Body of pancreas (tissue), 4 donors: ENCODE data around the gene DIP2B. TPM values are rescaled to one million over a fixed set of nuclear protein-coding genes. Genes with fewer than 3 reads are reported as not detected.

Experiments
- ATAC-seq: fragments of 150-250 bp; one replicate; pipeline ENCODE4 v1.9.1; 2016
- DNase-seq, 4 donors: peaks; one replicate each; pipeline ENCODE4 v3.0.0-alpha.2; 2019
- H3K27ac ChIP-seq, 4 donors: fragments of 200-600 bp; sonication (generic); 1 replicate in 3 of 4; 2 replicates in 1 of 4; pipeline versions ENCODE4 v1.5.1 to v1.6.1; 2016 to 2019; ENCODE audit warnings: mild to moderate bottlenecking in 1 of 4, mixed read lengths in 1 of 4, moderate library complexity in 1 of 4
- H3K27me3 ChIP-seq, 2 donors: fragments of 200-600 bp; sonication (generic); one replicate each; pipeline ENCODE4 v1.6.0; 2016; ENCODE audit warnings: mild to moderate bottlenecking in 1 of 2
- H3K36me3 ChIP-seq, 2 donors: fragments of 200-600 bp; sonication (generic); replicated peaks in 1 of 2; 2 replicates each; pipeline ENCODE4 v1.5.1; 2016; ENCODE audit warnings: low read depth in 2 of 2; ENCODE audit not compliant: insufficient read depth in 1 of 2
- H3K4me1 ChIP-seq: fragments of 200-600 bp; sonication (generic); one replicate; pipeline ENCODE4 v1.6.0; 2016
- H3K4me3 ChIP-seq, 2 donors: fragments of 200-600 bp; sonication (generic); 1 replicate in 1 of 2; 2 replicates in 1 of 2; pipeline ENCODE4 v1.5.1; 2016 to 2019
- H3K9me3 ChIP-seq, 3 donors: fragments of 200-600 bp; sonication (generic); 1 replicate in 2 of 3; 2 replicates in 1 of 3; pipeline ENCODE4 v1.5.1; 2016
- CTCF ChIP-seq, 7 experiments: fragments of 450-650 bp in 4 of 7; fragments of 200-600 bp in 3 of 7; sonication (generic) in 3 of 7; IDR thresholded peaks; one replicate each; pipeline ENCODE4 v1.5.1; 2016 to 2019; ENCODE audit warnings: antibody characterized with exemption in 7 of 7
- POLR2A ChIP-seq, 3 donors: fragments of 450-650 bp; IDR thresholded peaks; one replicate each; pipeline ENCODE4 v1.6.1; 2016; ENCODE audit warnings: antibody characterized with exemption in 3 of 3, mild to moderate bottlenecking in 2 of 3
- WGBS, 2 donors: methylation state at CpG; one replicate each; pipeline ENCODE4 v1.1.5; 2017; 5-methylcytosine and 5-hydroxymethylcytosine counted together
- intact Hi-C: fragments of 100-400 bp; cut with DNase I; formaldehyde crosslinking; loops from one replicate; pipeline ENCODE4 v1.15.1; 2023
- total RNA-seq, 2 donors: library from RNA; depleted of rRNA; stranded (reverse); fragments of >200 nt; gene quantifications; one replicate each; pipeline ENCODE4 v1.1.0, GENCODE V29; 2016

DIP2B gene
- total RNA-seq, 2 donors from 2014 or later, result 15.8 to 28.7 TPM

GRCh38 chr12:50628394-50628793, 123.6 kb downstream of the DIP2B start:
- no peaks in the 10 kb centered on the region for H3K27me3 ChIP-seq
- H3K9me3 ChIP-seq, result no peaks in the 10 kb centered on the region
- no peak overlapping the region for H3K27ac ChIP-seq
- no peaks in the 10 kb centered on the region for H3K36me3 ChIP-seq
- ATAC-seq (no peak), DNase-seq (no peak)
- no peaks in the 10 kb centered on the region for H3K4me1 ChIP-seq
- no peak overlapping the region for H3K4me3 ChIP-seq
- intact Hi-C loops, result loop anchor here (10.0 kb wide), 1 partner anchor 64 kb away; no protein-coding TSS in a partner anchor
- TF ChIP-seq POLR2A (IDR thresholded peaks at IDR 0.05) (no peak), CTCF (IDR thresholded peaks at IDR 0.05) (no peak)
- 90 to 93% methylated on average over 6 of the region's 6 CpGs for WGBS, 2 donors

GRCh38 chr12:50633955-50634354, 129.2 kb downstream of the DIP2B start:
- intact Hi-C loops, result no loop called here
- Histone ChIP-seq H3K27ac (no peak overlapping the region), H3K36me3 (no peaks in the 10 kb centered on the region), H3K4me1 (peaks cover 29% of the 10 kb centered on the region), H3K4me3 (no peak overlapping the region), H3K9me3 (no peaks in the 10 kb centered on the region), H3K27me3 (no peaks in the 10 kb centered on the region)
- ATAC-seq (no peak), DNase-seq (no peak)
- 87% methylated on average over 6 of the region's 6 CpGs for WGBS, 2 donors
- TF ChIP-seq CTCF (IDR thresholded peaks at IDR 0.05), result no peak
- TF ChIP-seq POLR2A (IDR thresholded peaks at IDR 0.05), result no peak

GRCh38 chr12:50634379-50634778, 129.6 kb downstream of the DIP2B start:
- whole genome bisulfite sequencing, 2 donors, result 86 to 88% methylated on average over 2 of the region's 2 CpGs
- intact Hi-C loops, result no loop called here
- Histone ChIP-seq H3K27ac (no peak overlapping the region), H3K4me1 (peaks cover 29% of the 10 kb centered on the region), H3K36me3 (no peaks in the 10 kb centered on the region), H3K4me3 (no peak overlapping the region), H3K9me3 (no peaks in the 10 kb centered on the region), H3K27me3 (no peaks in the 10 kb centered on the region)
- DNase-seq (no peak), ATAC-seq (no peak)
- TF ChIP-seq CTCF (IDR thresholded peaks at IDR 0.05) (no peak), POLR2A (IDR thresholded peaks at IDR 0.05) (no peak)

- no peaks in the 10 kb centered on the region for H3K36me3 ChIP-seq
- H3K4me1 ChIP-seq, result peaks cover 29% of the 10 kb centered on the region
- WGBS, 2 donors, result 33 to 38% methylated on average over 5 of the region's 5 CpGs
- H3K4me3 ChIP-seq, result no peak overlapping the region
- H3K9me3 ChIP-seq, result no peaks in the 10 kb centered on the region
- DNase-seq (peak in 2 of 4 donors; percentile 25 to 46), ATAC-seq (no peak)
- TF ChIP-seq POLR2A (IDR thresholded peaks at IDR 0.05) (no peak), CTCF (IDR thresholded peaks at IDR 0.05) (no peak)
- H3K27ac ChIP-seq, result no peak overlapping the region
- intact Hi-C loops, result loop anchor here (5.0 kb wide), 1 partner anchor 133 kb away; the partner anchor contains the start of gene DIP2B
- H3K27me3 ChIP-seq, result no peaks in the 10 kb centered on the region
Observed at GRCh38 chr12:50635364-50635763, 130.6 kb downstream of the DIP2B start.

- 88 to 91% methylated on average over 4 of the region's 4 CpGs for WGBS, 2 donors
- ATAC-seq, result no peak
- intact Hi-C loops, result loop anchor here (5.0 kb wide), 1 partner anchor 134 kb away; the partner anchor contains the start of gene DIP2B
Observed at GRCh38 chr12:50635857-50636256, 131.1 kb downstream of the DIP2B start.

More at GRCh38 chr12:50635857-50636256, 131.1 kb downstream of the DIP2B start:
- peaks cover 29% of the 10 kb centered on the region for H3K4me1 ChIP-seq
- no peaks in the 10 kb centered on the region for H3K27me3 ChIP-seq
- no peaks in the 10 kb centered on the region for H3K36me3 ChIP-seq
- no peak overlapping the region for H3K4me3 ChIP-seq
- no peak overlapping the region for H3K27ac ChIP-seq
- H3K9me3 ChIP-seq, result no peaks in the 10 kb centered on the region
- TF ChIP-seq POLR2A (IDR thresholded peaks at IDR 0.05) (no peak), CTCF (IDR thresholded peaks at IDR 0.05) (no peak)
- no peak for DNase-seq
